ENCODE measurements around the gene KRTAP27-1.

The KRTAP27-1 gene

GRCh38 chr21:30305136-30305535, 32.4 kb downstream of the KRTAP27-1 start:
- in situ Hi-C loops (cut with HindIII; ENCODE audit: low sequenced_read_pairs) = no loop called here

GRCh38 chr21:30289215-30289614, 48.3 kb downstream of the KRTAP27-1 start, which contains the start of gene KRTAP25-1:
Gene KRTAP25-1 (minus strand): TSS chr21:30289514. CDS start chr21:30289490, 24 bp downstream.
- in situ Hi-C loops (cut with HindIII; ENCODE audit: low sequenced_read_pairs) = no loop called here

Measured in DLD1 (cell line).